Fibroblast of skin of abdomen (primary cell): ENCODE measurements around the gene OR8B12.
"Not testable (repeated sequence)": the region's sequence is repeated elsewhere in the genome, so short reads cannot be mapped to it uniquely, and the experiment has no call there.

ENCODE experiments used
- DNase-seq: peaks from one replicate; pipeline ENCODE4 v3.0.0-alpha.2; 2013

Gene OR8B12

DNA sequence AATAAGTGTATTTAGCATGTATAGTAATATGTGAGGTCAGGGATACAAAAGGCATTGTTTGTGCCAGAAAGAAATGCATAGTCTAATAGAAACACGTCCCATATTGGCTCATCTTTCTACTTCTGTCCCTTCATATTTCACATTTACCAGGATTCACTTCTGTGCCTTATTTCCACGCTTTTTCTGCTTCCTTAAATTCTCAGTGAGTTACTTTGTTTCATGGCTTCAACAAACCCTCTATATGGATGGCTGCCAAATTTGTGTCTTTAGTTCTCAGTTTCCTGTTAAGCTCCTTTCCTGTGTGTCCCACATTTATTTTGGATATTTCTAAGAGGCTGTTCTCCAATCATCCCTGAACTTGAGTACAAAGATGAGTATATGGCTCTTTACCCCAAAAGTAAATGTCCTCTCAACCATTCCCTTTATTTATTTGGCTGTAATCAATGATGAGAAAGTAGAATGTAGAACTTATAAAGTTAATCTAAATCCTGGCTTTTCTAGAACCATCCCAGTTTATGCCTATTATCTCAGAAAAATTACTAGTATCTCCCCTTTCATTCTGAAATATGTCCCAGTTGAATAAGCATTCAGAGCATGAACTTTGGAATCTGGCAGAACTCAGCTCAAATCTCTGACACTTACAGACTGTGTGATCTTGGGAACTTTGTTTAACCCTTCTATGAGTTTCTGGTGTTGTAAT is 23.5 kb downstream of the OR8B12 start:
- DNase-seq = no peak

- DNase-seq = no peak
These were observed 24.4 kb downstream of the OR8B12 start for GRCh38 chr11:124518989-124519451.

- DNase-seq = no peak
These were observed 26.1 kb downstream of the OR8B12 start for GRCh38 chr11:124517314-124517713.

- not testable (repeated sequence) for DNase-seq
These were observed 28.8 kb downstream of the OR8B12 start for GRCh38 chr11:124514675-124515074.

DNA sequence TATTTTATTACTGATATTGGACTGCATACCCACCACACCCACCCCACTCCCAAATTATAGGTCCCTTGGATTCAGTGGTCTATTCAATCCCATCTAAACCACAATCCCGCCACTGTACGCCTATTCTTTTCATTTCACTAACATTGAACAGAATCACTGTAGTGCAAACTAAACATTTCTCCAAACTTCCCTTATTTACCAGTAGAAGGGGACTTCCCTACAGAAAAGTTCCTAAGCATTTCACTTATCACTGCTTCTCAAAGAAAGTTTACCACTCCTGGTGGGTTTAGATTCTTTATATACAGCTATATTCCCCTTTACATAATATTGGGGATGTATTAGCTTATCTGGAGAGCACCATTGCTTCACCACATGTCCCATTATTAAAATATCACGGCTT is 29.3 kb downstream of the OR8B12 start:
- DNase-seq = no peak

- DNase-seq = no peak
These were observed 31.7 kb downstream of the OR8B12 start for GRCh38 chr11:124511745-124512144.

GRCh38 chr11:124510279-124510678 is 33.2 kb downstream of the OR8B12 start:
- no peak for DNase-seq

DNA sequence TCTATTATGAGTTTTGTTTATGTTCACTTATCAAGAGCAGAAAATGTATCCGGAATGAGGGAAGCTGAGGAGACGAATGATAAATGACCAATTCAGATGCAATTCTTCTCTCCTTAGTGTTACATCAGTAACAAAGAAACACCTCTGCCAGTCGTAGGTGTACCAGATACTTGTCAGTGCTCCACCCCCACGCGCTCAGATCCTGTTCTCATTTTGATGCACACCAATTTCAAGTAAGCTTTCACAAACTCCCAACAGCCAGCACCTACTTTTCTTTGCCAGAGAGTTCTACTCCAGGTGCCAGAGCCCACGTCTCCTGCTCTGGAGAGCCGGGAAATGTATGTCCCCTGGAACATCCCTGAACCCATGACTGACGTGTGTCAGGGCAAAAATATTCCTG is 43.7 kb downstream of the OR8B12 start:
- DNase-seq = no peak

GRCh38 chr11:124493016-124493655 is 50.3 kb downstream of the OR8B12 start:
- no peak for DNase-seq
